HG02943 (cell line): ENCODE measurements around the gene EIF4EBP2.

Experiments used
- ATAC-seq: cut with Tn5 transposase; IDR thresholded peaks from one replicate; pipeline ENCODE4 v1.9.1; 2021; ENCODE audit warnings: mild to moderate bottlenecking, low read depth, moderate library complexity; ENCODE audit not compliant: unreplicated experiment

EIF4EBP2 gene

GRCh38 chr10:70404036-70404786 lies at the start of gene EIF4EBP2:
TSS of gene EIF4EBP2 (plus strand) at chr10:70404145. CDS start at chr10:70404402, 257 bp downstream.
- peak; percentile 76 for ATAC-seq

GRCh38 chr10:70354556-70354955 lies 49.4 kb upstream of the EIF4EBP2 start:
- no peak for ATAC-seq

- peak; percentile 52 for ATAC-seq
Measured at GRCh38 chr10:70355051-70356021, 48.6 kb upstream of the EIF4EBP2 start.

- no peak for ATAC-seq
Measured at GRCh38 chr10:70357565-70357964, 46.4 kb upstream of the EIF4EBP2 start.

DNA sequence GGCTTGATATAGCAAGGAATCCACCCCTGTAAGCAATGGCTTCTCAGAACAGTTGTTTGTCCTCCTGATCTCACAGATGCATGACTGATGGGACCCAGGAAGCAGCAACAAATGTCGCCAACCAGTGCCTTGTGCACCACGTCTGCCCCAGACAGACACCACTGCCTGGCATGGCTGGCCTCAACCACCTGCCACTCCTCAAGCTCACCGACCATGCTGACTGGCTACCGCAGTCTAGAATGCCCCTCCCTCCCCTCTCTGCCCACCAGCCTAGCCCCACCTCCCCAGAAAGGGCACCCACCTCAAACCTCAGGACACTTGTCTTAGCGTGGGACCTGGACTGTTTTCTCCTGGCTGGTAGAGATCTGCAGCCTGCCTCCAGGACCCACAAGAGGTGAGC lies 45.5 kb upstream of the EIF4EBP2 start:
- ATAC-seq, result no peak

GRCh38 chr10:70359017-70359550 lies 44.9 kb upstream of the EIF4EBP2 start:
- no peak for ATAC-seq

DNA sequence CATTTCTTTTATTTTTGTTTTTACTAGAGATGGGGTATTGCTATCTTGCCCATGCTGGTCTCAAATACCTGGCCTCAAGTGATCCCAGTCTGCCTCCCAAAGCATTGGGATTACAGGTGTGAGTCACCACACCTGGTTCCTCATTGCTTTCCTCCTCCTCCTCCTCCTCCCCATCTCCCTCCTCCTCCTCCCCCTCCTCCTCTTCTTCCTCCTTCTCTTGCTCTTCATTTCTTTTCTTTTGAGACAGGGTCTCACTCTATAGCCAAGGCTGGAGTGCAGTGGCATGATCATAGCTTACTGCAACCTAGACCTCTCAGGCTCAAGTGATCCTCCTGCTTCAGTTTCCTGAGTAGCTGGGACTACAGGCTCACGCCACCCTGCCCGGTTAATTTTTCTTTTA lies 43.7 kb upstream of the EIF4EBP2 start:
- no peak for ATAC-seq

DNA sequence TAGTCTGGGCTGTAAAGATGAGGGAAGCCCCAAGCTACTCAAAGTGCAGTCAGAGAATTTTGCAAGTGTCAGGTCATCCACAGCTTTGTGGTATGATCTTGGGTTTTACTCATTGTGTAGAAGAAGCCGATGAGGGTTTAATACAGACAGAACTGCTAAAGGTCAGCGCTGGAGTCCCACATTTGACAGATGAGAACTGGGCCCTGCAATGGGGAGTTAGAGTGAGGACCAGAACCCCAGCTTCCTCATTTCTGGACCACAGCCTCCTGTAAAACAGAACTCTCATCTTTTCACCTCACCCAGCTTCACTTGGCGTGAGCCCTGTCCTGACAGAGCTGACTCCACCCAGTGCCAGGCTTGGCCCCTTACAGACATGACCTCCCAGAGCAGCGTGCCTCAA lies 41.6 kb upstream of the EIF4EBP2 start:
- ATAC-seq, result no peak

DNA sequence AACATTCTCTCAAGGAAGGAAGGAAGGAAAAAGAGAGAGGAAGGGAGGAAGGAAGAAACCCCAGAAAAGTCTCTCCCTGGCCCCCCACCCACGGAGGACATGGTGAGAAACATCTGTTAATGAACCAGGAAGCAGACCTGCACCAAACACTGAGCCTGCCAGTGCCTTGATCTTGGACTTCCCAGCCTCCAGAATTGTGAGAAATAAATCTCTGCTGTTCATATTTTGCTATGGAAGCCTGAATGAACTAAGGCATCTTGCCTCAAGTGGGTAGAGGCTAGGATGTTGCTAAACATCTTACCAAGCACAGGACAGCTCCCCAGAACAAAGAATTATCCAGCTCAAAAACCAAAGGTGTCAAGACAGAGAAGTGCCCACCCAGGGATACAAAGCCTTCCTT lies 40.7 kb upstream of the EIF4EBP2 start:
- ATAC-seq, result no peak

DNA sequence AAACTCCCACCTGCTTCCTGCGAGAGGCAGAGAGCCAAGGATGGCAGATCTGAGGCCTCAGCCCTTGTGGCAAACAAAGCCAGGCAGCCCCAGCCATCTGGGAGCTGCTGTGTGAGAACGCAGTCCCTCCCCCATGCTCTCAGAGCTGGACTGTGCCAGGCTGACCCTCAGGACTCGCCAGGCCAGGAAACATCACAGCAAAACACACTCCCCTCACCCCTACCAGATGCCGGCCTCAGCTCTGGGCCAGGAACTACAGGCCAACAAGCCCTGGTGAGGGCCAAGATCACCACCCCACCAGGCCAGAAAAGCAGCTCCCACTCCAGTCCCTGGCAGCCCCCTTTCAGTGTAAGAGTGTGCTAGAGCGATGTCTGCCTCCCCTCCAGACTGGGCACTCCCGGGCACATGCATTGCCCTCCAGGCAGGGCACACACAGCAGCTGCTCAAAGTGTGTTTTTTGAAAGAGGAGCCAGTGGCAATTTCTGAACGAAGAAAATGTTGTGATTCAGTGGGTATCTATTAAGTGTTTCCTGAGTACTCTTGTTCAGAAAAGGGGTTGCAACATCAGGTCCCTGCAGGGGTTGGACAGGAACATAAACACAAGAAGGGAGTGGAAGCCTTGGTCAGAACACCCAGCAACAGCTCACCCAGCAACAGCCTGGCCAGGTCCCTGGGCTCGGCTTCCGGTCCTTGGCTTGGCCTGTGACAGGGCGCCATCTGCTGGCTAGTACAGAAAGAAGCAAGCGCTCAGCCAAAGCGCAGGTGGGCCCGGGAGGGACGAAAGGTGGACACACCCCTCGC lies 39.8 kb upstream of the EIF4EBP2 start:
- peak; percentile 78 for ATAC-seq

GRCh38 chr10:70364772-70365091 lies 39.2 kb upstream of the EIF4EBP2 start:
- ATAC-seq, result no peak

GRCh38 chr10:70367195-70367796 lies 36.6 kb upstream of the EIF4EBP2 start:
- ATAC-seq, result no peak

GRCh38 chr10:70368774-70369482 lies 35.0 kb upstream of the EIF4EBP2 start:
- no peak for ATAC-seq

GRCh38 chr10:70369498-70370018 lies 34.4 kb upstream of the EIF4EBP2 start:
- ATAC-seq, result no peak

GRCh38 chr10:70370766-70371165 lies 33.2 kb upstream of the EIF4EBP2 start:
- ATAC-seq, result no peak

- ATAC-seq, result no peak
Measured at GRCh38 chr10:70371846-70372245, 32.1 kb upstream of the EIF4EBP2 start.

DNA sequence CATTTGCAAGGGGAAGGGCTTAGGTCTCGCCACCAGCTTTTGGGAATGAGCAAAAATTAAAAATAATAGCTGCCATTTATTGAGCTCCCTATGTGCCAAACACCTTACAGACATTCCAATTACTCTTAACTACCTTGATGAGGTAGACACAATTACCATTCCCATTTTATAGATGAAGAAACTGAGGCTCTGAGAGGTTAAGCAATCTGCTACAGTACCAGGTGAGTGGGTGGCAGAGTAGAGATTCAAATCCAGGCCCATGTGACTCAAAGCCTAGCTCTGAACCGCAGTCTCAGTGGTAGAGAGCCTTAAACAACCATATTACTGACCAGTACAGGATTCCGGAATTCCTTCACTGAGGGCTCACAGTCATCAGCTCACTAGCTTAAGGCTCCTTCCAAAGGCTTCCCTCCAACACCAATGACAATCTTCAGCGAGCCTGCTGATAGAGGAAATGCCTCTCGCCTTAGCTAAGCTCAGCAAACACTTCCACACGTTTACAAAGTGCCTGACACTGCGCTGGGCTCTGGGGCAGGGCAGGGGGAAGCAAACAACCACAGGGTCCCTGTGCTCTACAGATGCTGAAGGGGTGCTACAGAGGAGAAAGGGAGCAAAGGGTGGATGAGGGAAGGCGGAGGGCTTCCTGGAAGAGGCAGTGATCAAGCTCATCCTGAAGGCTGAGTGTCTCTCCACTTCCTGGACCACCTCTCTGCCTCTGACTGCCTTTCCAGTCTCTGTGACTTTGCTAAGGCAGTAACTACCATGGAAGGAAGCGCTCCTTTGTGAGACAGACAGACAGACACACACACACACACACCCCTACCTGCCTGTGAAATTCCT lies 28.9 kb upstream of the EIF4EBP2 start:
- ATAC-seq, result no peak
